ENCODE measurements around the gene DNAJC5G. TPM values are rescaled to one million over a fixed set of nuclear protein-coding genes. Genes with fewer than 3 reads are reported as not detected.

DNAJC5G gene
- total and polyA plus RNA-seq, 8 donors: 0.06 to 0.34 TPM; not detected in 6

GRCh38 chr2:27284996-27285395 is 9.8 kb downstream of the DNAJC5G start:
- ATAC-seq (no peak), DNase-seq (no peak), FAIRE-seq (no peak)
- 73 to 91% methylated on average over 1 of the region's 1 CpG for WGBS, 2 donors
- no peak for TF ChIP-seq CTCF (IDR thresholded peaks at IDR 0.05)
- H3K4me3 ChIP-seq: no peak overlapping the region
- no peaks in the 10 kb centered on the region for H3K36me3 ChIP-seq
- no peaks in the 10 kb centered on the region for H3K4me1 ChIP-seq
- H3K27ac ChIP-seq: no peak overlapping the region
- no peaks in the 10 kb centered on the region for H3K27me3 ChIP-seq
- intact Hi-C loops (cut with DNase I): no loop called here
- no peaks in the 10 kb centered on the region for H3K9me3 ChIP-seq

- Histone ChIP-seq H3K27me3 (no peaks in the 10 kb centered on the region), H3K9me3 (no peaks in the 10 kb centered on the region), H3K36me3 (no peaks in the 10 kb centered on the region), H3K4me1 (no peaks in the 10 kb centered on the region), H3K27ac (no peak overlapping the region), H3K4me3 (no peak overlapping the region)
- no peak for ATAC-seq
- no peak for FAIRE-seq
- WGBS, 2 donors: 52 to 66% methylated on average over 6 of the region's 6 CpGs
- no peak for DNase-seq
- TF ChIP-seq CTCF (IDR thresholded peaks at IDR 0.05): no peak
- intact Hi-C loops (cut with DNase I): no loop called here
These were observed 10.2 kb downstream of the DNAJC5G start for GRCh38 chr2:27285481-27285880.

GRCh38 chr2:27288610-27289009 is 13.4 kb downstream of the DNAJC5G start:
- no peaks in the 10 kb centered on the region for H3K36me3 ChIP-seq
- ATAC-seq (no peak), DNase-seq (no peak), FAIRE-seq (no peak)
- WGBS, 2 donors: 42 to 59% methylated on average over 3 of the region's 3 CpGs
- no peak overlapping the region for H3K27ac ChIP-seq
- H3K4me1 ChIP-seq: peaks cover 0 to 10% (median 0%) of the 10 kb centered on the region in 3 donors
- TF ChIP-seq CTCF (IDR thresholded peaks at IDR 0.05): no peak
- intact Hi-C loops (cut with DNase I): no loop called here
- no peak overlapping the region for H3K4me3 ChIP-seq
- H3K9me3 ChIP-seq: no peaks in the 10 kb centered on the region
- no peaks in the 10 kb centered on the region for H3K27me3 ChIP-seq

GRCh38 chr2:27290549-27290948 is 15.3 kb downstream of the DNAJC5G start:
- no peaks in the 10 kb centered on the region for H3K36me3 ChIP-seq
- no peak for FAIRE-seq
- H3K4me1 ChIP-seq: peaks cover 0 to 12% (median 0%) of the 10 kb centered on the region in 3 donors
- no peak overlapping the region for H3K4me3 ChIP-seq
- TF ChIP-seq CTCF (IDR thresholded peaks at IDR 0.05): no peak
- H3K9me3 ChIP-seq: no peaks in the 10 kb centered on the region
- no peak for DNase-seq
- intact Hi-C loops (cut with DNase I): no loop called here
- H3K27ac ChIP-seq: no peak overlapping the region
- 88 to 93% methylated on average over 5 of the region's 5 CpGs for WGBS, 2 donors
- ATAC-seq: no peak
- H3K27me3 ChIP-seq: no peaks in the 10 kb centered on the region

- ATAC-seq (no peak), DNase-seq (no peak), FAIRE-seq (no peak)
- Histone ChIP-seq H3K36me3 (no peaks in the 10 kb centered on the region), H3K4me3 (no peak overlapping the region), H3K27ac (no peak overlapping the region), H3K9me3 (no peaks in the 10 kb centered on the region), H3K27me3 (no peaks in the 10 kb centered on the region), H3K4me1 (peaks cover 0 to 12% (median 0%) of the 10 kb centered on the region in 3 donors)
- 46 to 47% methylated on average over 6 of the region's 6 CpGs for WGBS, 2 donors
- intact Hi-C loops (cut with DNase I): no loop called here
- TF ChIP-seq CTCF (IDR thresholded peaks at IDR 0.05): no peak
These were observed 16.6 kb downstream of the DNAJC5G start for GRCh38 chr2:27291865-27292264.

Data from pancreas (tissue), 10 donors.